Gastrocnemius medialis (tissue), 4 donors: Measurements from ENCODE around the gene SDR42E1.

Experiments used
- CTCF ChIP-seq, 5 experiments: fragments of 450-650 bp in 3 of 5; fragments of 200-600 bp in 2 of 5; sonication (generic) in 2 of 5; IDR thresholded peaks in 4 of 5; conservative IDR thresholded peaks in 1 of 5; 1 replicate in 4 of 5; 2 replicates in 1 of 5; pipeline ENCODE4 v1.5.1; 2016 to 2019; ENCODE audit warnings: antibody characterized with exemption in 5 of 5, mild to moderate bottlenecking in 3 of 5, moderate library complexity in 3 of 5
- POLR2A ChIP-seq, 2 donors: fragments of 450-650 bp; IDR thresholded peaks; one replicate each; pipeline ENCODE4 v1.6.1; 2017; ENCODE audit warnings: antibody characterized with exemption in 2 of 2, mild to moderate bottlenecking in 2 of 2, moderate library complexity in 2 of 2

GRCh38 chr16:82020051-82020450 is 8.8 kb upstream of the SDR42E1 start:
- TF ChIP-seq POLR2A (IDR thresholded peaks at IDR 0.05) (no peak), CTCF (IDR thresholded peaks at IDR 0.05 in 4 of 5, conservative IDR thresholded peaks at IDR 0.05 in 1 of 5) (no peak)
